HepG2 (cell line): ENCODE data around the gene ATG9A. TPM values are rescaled to one million over a fixed set of nuclear protein-coding genes. Genes with fewer than 3 reads are reported as not detected.

Experiments used
- ELF4 ChIP-seq: sonication (generic); formaldehyde crosslinking; IDR thresholded peaks from 2 replicates; pipeline ENCODE4 v1.5.0; 2020; ENCODE audit warnings: missing genetic modification reagents, mild to moderate bottlenecking, moderate library complexity, borderline replicate concordance
- SNAPC2 ChIP-seq: sonication (generic); formaldehyde crosslinking; IDR thresholded peaks from 2 replicates; pipeline ENCODE4 v1.8.1; 2022; ENCODE audit warnings: mild to moderate bottlenecking, missing genetic modification reagents
- ZKSCAN5 ChIP-seq: sonication (generic); formaldehyde crosslinking; IDR thresholded peaks from 2 replicates; pipeline ENCODE4 v1.5.1; 2020; ENCODE audit warnings: mild to moderate bottlenecking, missing genetic modification reagents
- ZNF136 ChIP-seq: sonication (generic); formaldehyde crosslinking; IDR thresholded peaks from 2 replicates; pipeline ENCODE4 v1.8.1; 2022; ENCODE audit warnings: low read depth, mild to moderate bottlenecking, moderate library complexity, missing genetic modification reagents
- ZNF207 ChIP-seq: fragments of 450-650 bp; IDR thresholded peaks from 2 replicates; pipeline ENCODE4 v1.6.1; 2016; ENCODE audit warnings: antibody characterized with exemption, borderline replicate concordance
- ZNF468 ChIP-seq: sonication (generic); formaldehyde crosslinking; IDR thresholded peaks from 2 replicates; pipeline ENCODE4 v1.8.0; 2022; ENCODE audit warnings: mild to moderate bottlenecking, moderate library complexity, missing genetic modification reagents
- ZNF607 ChIP-seq: sonication (generic); formaldehyde crosslinking; IDR thresholded peaks from 2 replicates; pipeline ENCODE4 v1.5.1; 2020; ENCODE audit warnings: missing genetic modification reagents, mild to moderate bottlenecking, borderline replicate concordance
- ZNF788 ChIP-seq: sonication (generic); formaldehyde crosslinking; IDR thresholded peaks from 2 replicates; pipeline ENCODE4 v1.5.0; 2020; ENCODE audit warnings: mild to moderate bottlenecking, missing genetic modification reagents, borderline replicate concordance
- polyA plus RNA-seq, 8 experiments: library from polyadenylated mRNA; depleted of rRNA in 3 of 8; stranded (reverse) in 7 of 8; unstranded in 1 of 8; fragments of >200 nt; fragmentation: Illumina TruSeq in 4 of 8; extraction: Trizol in 4 of 8; gene quantifications; 2 replicates each; pipeline versions ENCODE4 v1.2.1 to v1.2.3, GENCODE V29; 2011 to 2016; ENCODE audit warnings: low read depth in 4 of 8, missing spikeins in 1 of 8, mixed read lengths in 1 of 8; ENCODE audit not compliant: insufficient read depth in 1 of 8
- total RNA-seq, 5 experiments: library from RNA; depleted of rRNA; stranded (reverse); fragments of >200 nt; fragmentation: Illumina TruSeq; extraction: Trizol; gene quantifications; 2 replicates each; pipeline ENCODE4 v1.2.3, GENCODE V29; 2016; ENCODE audit warnings: low read depth in 1 of 5
- TF ChIP-seq, protein P1 (sequence below), 2 experiments: fragments of 450-650 bp in 1 of 2; sonication (generic) in 1 of 2; formaldehyde crosslinking in 1 of 2; IDR thresholded peaks; 2 replicates each; pipeline versions ENCODE4 v1.6.1 to v1.8.0; 2016 to 2022; ENCODE audit warnings: antibody characterized with exemption in 1 of 2, mild to moderate bottlenecking in 1 of 2, missing genetic modification reagents in 1 of 2
- TF ChIP-seq, protein P2 (sequence below): sonication (generic); formaldehyde crosslinking; IDR thresholded peaks from 2 replicates; pipeline ENCODE4 v1.4.0; 2020; ENCODE audit warnings: missing genetic modification reagents, mild to moderate bottlenecking, borderline replicate concordance
- TF ChIP-seq, protein P3 (sequence below): sonication (generic); formaldehyde crosslinking; IDR thresholded peaks from 2 replicates; pipeline ENCODE4 v1.8.0; 2022; ENCODE audit warnings: mild to moderate bottlenecking, missing genetic modification reagents, moderate library complexity
- TF ChIP-seq, protein P4 (sequence below): sonication (generic); formaldehyde crosslinking; conservative IDR thresholded peaks from 2 replicates; pipeline ENCODE4 v1.5.0; 2020; ENCODE audit warnings: missing genetic modification reagents

ATG9A gene
- total and polyA plus RNA-seq, 2 of the 13 experiments (the other 11 are each of a cell fraction or from before 2014, with no cell fraction given), result 35.0 to 131 TPM

DNA sequence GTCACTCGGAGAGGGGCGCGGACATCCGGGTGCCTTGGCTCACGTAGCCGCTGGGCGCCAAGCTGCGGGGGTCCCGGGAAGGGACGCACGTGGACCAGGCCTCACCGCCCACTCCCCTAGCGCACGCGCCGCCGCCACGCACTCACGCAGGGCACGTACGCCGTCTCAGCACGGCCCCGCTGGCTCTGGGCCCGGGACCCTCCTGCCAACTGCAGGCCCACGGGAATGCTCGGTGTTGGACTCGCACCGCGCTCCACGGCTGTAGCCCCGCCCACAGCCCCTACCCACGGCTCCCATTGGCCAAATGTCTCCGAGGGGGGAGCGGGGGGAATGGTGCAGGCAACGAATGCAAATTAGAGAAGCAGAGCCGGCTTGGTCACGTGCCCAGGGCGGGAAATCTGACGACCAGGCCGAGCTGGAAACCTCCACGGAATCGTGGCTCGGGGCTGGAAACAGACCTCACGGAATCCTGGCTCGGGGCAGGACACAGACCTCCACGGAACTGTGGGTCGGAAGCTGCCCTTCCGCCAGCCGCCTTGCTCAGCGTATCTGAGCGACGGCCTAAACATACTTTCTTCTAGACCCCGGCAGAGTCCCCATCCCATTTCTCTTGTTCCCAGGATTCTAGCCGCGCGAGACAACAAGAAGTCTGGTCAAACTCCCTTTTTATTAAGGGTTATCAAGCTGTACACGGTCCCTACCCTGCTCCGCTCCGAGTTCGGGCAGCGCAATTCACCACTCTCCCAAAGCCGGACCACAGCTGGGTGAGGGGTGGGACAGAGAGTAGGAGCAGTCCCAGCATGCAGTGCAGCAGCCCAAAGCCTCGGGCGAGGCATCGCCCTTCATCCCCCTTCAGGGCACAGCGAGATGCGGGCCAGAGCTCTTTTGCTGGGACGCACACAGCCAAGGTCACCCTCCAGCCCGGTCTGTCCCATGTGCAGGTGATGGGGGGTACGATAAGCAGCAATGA lies 10.4 kb downstream of the ATG9A start, which contains the start of gene ABCB6 (continued):
- TF ChIP-seq, protein P1, sequence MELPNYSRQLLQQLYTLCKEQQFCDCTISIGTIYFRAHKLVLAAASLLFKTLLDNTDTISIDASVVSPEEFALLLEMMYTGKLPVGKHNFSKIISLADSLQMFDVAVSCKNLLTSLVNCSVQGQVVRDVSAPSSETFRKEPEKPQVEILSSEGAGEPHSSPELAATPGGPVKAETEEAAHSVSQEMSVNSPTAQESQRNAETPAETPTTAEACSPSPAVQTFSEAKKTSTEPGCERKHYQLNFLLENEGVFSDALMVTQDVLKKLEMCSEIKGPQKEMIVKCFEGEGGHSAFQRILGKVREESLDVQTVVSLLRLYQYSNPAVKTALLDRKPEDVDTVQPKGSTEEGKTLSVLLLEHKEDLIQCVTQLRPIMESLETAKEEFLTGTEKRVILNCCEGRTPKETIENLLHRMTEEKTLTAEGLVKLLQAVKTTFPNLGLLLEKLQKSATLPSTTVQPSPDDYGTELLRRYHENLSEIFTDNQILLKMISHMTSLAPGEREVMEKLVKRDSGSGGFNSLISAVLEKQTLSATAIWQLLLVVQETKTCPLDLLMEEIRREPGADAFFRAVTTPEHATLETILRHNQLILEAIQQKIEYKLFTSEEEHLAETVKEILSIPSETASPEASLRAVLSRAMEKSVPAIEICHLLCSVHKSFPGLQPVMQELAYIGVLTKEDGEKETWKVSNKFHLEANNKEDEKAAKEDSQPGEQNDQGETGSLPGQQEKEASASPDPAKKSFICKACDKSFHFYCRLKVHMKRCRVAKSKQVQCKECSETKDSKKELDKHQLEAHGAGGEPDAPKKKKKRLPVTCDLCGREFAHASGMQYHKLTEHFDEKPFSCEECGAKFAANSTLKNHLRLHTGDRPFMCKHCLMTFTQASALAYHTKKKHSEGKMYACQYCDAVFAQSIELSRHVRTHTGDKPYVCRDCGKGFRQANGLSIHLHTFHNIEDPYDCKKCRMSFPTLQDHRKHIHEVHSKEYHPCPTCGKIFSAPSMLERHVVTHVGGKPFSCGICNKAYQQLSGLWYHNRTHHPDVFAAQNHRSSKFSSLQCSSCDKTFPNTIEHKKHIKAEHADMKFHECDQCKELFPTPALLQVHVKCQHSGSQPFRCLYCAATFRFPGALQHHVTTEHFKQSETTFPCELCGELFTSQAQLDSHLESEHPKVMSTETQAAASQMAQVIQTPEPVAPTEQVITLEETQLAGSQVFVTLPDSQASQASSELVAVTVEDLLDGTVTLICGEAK (IDR thresholded peaks at IDR 0.05), result no peak
- TF ChIP-seq, protein P1 (CRISPR knock-in tag; IDR thresholded peaks at IDR 0.05), result peak; percentile 82
- TF ChIP-seq ZNF207 (no peak), SNAPC2 (peak; percentile 99), ZNF788 (CRISPR knock-in tag) (peak; percentile 87; the same call in 1 of the 2 replicates), ZKSCAN5 (CRISPR knock-in tag) (no peak), ZNF607 (CRISPR knock-in tag) (no peak; the same call in 1 of the 2 replicates), ELF4 (CRISPR knock-in tag) (no peak), ZNF136 (CRISPR knock-in tag) (peak; percentile 95), ZNF468 (CRISPR knock-in tag) (no peak)
- TF ChIP-seq, protein P2, sequence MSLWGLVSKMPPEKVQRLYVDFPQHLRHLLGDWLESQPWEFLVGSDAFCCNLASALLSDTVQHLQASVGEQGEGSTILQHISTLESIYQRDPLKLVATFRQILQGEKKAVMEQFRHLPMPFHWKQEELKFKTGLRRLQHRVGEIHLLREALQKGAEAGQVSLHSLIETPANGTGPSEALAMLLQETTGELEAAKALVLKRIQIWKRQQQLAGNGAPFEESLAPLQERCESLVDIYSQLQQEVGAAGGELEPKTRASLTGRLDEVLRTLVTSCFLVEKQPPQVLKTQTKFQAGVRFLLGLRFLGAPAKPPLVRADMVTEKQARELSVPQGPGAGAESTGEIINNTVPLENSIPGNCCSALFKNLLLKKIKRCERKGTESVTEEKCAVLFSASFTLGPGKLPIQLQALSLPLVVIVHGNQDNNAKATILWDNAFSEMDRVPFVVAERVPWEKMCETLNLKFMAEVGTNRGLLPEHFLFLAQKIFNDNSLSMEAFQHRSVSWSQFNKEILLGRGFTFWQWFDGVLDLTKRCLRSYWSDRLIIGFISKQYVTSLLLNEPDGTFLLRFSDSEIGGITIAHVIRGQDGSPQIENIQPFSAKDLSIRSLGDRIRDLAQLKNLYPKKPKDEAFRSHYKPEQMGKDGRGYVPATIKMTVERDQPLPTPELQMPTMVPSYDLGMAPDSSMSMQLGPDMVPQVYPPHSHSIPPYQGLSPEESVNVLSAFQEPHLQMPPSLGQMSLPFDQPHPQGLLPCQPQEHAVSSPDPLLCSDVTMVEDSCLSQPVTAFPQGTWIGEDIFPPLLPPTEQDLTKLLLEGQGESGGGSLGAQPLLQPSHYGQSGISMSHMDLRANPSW, result no peak
- TF ChIP-seq, protein P3, sequence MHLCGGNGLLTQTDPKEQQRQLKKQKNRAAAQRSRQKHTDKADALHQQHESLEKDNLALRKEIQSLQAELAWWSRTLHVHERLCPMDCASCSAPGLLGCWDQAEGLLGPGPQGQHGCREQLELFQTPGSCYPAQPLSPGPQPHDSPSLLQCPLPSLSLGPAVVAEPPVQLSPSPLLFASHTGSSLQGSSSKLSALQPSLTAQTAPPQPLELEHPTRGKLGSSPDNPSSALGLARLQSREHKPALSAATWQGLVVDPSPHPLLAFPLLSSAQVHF (CRISPR knock-in tag), result peak; percentile 76; the same call in 1 of the 2 replicates
- TF ChIP-seq, protein P4, sequence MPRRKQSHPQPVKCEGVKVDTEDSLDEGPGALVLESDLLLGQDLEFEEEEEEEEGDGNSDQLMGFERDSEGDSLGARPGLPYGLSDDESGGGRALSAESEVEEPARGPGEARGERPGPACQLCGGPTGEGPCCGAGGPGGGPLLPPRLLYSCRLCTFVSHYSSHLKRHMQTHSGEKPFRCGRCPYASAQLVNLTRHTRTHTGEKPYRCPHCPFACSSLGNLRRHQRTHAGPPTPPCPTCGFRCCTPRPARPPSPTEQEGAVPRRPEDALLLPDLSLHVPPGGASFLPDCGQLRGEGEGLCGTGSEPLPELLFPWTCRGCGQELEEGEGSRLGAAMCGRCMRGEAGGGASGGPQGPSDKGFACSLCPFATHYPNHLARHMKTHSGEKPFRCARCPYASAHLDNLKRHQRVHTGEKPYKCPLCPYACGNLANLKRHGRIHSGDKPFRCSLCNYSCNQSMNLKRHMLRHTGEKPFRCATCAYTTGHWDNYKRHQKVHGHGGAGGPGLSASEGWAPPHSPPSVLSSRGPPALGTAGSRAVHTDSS (CRISPR knock-in tag), result no peak
